H9 (cell line): ENCODE measurements around the gene P2RY8. TPM values are rescaled to one million over a fixed set of nuclear protein-coding genes. Genes with fewer than 3 reads are reported as not detected.
A peak's percentile ranks its signal among the peaks of the same experiment; 100 is the strongest.
"Not testable (repeated sequence)": the region's sequence is repeated elsewhere in the genome, so short reads cannot be mapped to it uniquely, and the experiment has no call there.

Source experiments
- DNase-seq: peaks from one replicate; pipeline ENCODE4 v3.0.0-alpha.2; 2017
- H2AFZ ChIP-seq: one replicate; pipeline ENCODE4 v1.6.1; 2013; ENCODE audit warnings: mild to moderate bottlenecking, low read length, control low read depth, moderate library complexity
- H2AK5ac ChIP-seq: 2 replicates; pipeline ENCODE4 v1.6.1; 2013; ENCODE audit warnings: low read length, control low read depth, mixed read lengths; ENCODE audit not compliant: insufficient read length
- H2BK120ac ChIP-seq: one replicate; pipeline ENCODE4 v1.6.1; 2013; ENCODE audit warnings: low read depth, mild to moderate bottlenecking, low read length, control low read depth, inconsistent platforms; ENCODE audit not compliant: poor library complexity, severe bottlenecking
- H2BK12ac ChIP-seq: 2 replicates; pipeline ENCODE4 v1.6.1; 2013; ENCODE audit warnings: low read length, control low read depth, mixed read lengths, low read depth; ENCODE audit not compliant: insufficient read length
- H2BK15ac ChIP-seq: 2 replicates; pipeline ENCODE4 v1.6.1; 2013; ENCODE audit warnings: low read depth, low read length, control low read depth
- H2BK20ac ChIP-seq: one replicate; pipeline ENCODE4 v1.6.1; 2013; ENCODE audit warnings: low read depth, mild to moderate bottlenecking, low read length, control low read depth, inconsistent platforms; ENCODE audit not compliant: poor library complexity, severe bottlenecking
- H2BK5ac ChIP-seq: 2 replicates; pipeline ENCODE4 v1.6.1; 2013; ENCODE audit warnings: low read length, control low read depth, mixed read lengths; ENCODE audit not compliant: insufficient read length
- H3K14ac ChIP-seq: 2 replicates; pipeline ENCODE4 v1.6.1; 2013; ENCODE audit warnings: low read length, control low read depth; ENCODE audit not compliant: insufficient read depth
- H3K18ac ChIP-seq: 2 replicates; pipeline ENCODE4 v1.6.1; 2013; ENCODE audit warnings: low read depth, mild to moderate bottlenecking, mixed read lengths, low read length, control low read depth; ENCODE audit not compliant: insufficient read length
- H3K23ac ChIP-seq: 2 replicates; pipeline ENCODE4 v1.6.1; 2013; ENCODE audit warnings: low read length, control low read depth, mixed read lengths, low read depth; ENCODE audit not compliant: insufficient read length
- H3K23me2 ChIP-seq: 2 replicates; pipeline ENCODE4 v1.6.1; 2013; ENCODE audit warnings: low read depth, mild to moderate bottlenecking, mixed read lengths, low read length, control low read depth; ENCODE audit not compliant: insufficient read length, poor library complexity, severe bottlenecking
- H3K27ac ChIP-seq: 2 replicates; pipeline ENCODE4 v1.5.1; 2013; ENCODE audit warnings: low read length, control low read depth, mixed read lengths, low read depth; ENCODE audit not compliant: insufficient read length
- H3K27me3 ChIP-seq: 2 replicates; pipeline ENCODE4 v1.6.1; 2013; ENCODE audit warnings: low read length, control low read depth, inconsistent platforms; ENCODE audit not compliant: insufficient read depth
- H3K4ac ChIP-seq: 2 replicates; pipeline ENCODE4 v1.6.1; 2013; ENCODE audit warnings: low read depth, mild to moderate bottlenecking, control low read depth, inconsistent platforms, low read length, moderate library complexity
- H3K4me1 ChIP-seq: 2 replicates; pipeline ENCODE4 v1.6.1; 2013; ENCODE audit warnings: low read length, control low read depth, inconsistent platforms; ENCODE audit not compliant: insufficient read depth
- H3K4me2 ChIP-seq: 2 replicates; pipeline ENCODE4 v1.6.1; 2013; ENCODE audit warnings: low read length, control low read depth, mixed read lengths; ENCODE audit not compliant: insufficient read length, insufficient read depth
- H3K56ac ChIP-seq: 2 replicates; pipeline ENCODE4 v1.6.1; 2013; ENCODE audit warnings: low read depth, mild to moderate bottlenecking, mixed read lengths, low read length, control low read depth; ENCODE audit not compliant: insufficient read length
- H3K79me1 ChIP-seq: 2 replicates; pipeline ENCODE4 v1.6.1; 2013; ENCODE audit warnings: low read depth, mild to moderate bottlenecking, moderate library complexity, low read length, control low read depth, inconsistent platforms; ENCODE audit not compliant: insufficient read depth, poor library complexity, severe bottlenecking
- H3K79me2 ChIP-seq: 2 replicates; pipeline ENCODE4 v1.6.1; 2013; ENCODE audit warnings: low read length, control low read depth, inconsistent platforms; ENCODE audit not compliant: insufficient read depth
- H3K9ac ChIP-seq: 2 replicates; pipeline ENCODE4 v1.6.1; 2013; ENCODE audit warnings: low read length, control low read depth, mixed read lengths; ENCODE audit not compliant: insufficient read length; ENCODE audit errors: extremely low read depth
- H3K9me3 ChIP-seq: one replicate; pipeline ENCODE4 v1.6.1; 2013; ENCODE audit warnings: low read depth, low read length, inconsistent platforms; ENCODE audit not compliant: control insufficient read depth
- H3T11ph ChIP-seq: one replicate; pipeline ENCODE4 v1.6.1; 2013; ENCODE audit warnings: mild to moderate bottlenecking, low read length, control low read depth, inconsistent platforms
- H4K20me1 ChIP-seq: one replicate; pipeline ENCODE4 v1.6.1; 2013; ENCODE audit not compliant: control insufficient read depth, insufficient read length, insufficient read depth
- H4K5ac ChIP-seq: 2 replicates; pipeline ENCODE4 v1.6.1; 2013; ENCODE audit warnings: low read depth, mild to moderate bottlenecking, mixed read lengths, low read length, control low read depth; ENCODE audit not compliant: insufficient read length
- H4K8ac ChIP-seq: replicated peaks from 2 replicates; pipeline ENCODE4 v1.6.1; 2013; ENCODE audit warnings: low read length, control low read depth, mixed read lengths, low read depth; ENCODE audit not compliant: insufficient read length
- H4K91ac ChIP-seq: 2 replicates; pipeline ENCODE4 v1.6.1; 2013; ENCODE audit warnings: low read depth, mild to moderate bottlenecking, moderate library complexity, mixed read lengths, low read length, control low read depth; ENCODE audit not compliant: insufficient read length
- H3K27ac Mint-ChIP-seq, 3 experiments: 2 replicates in 2 of 3; 3 replicates in 1 of 3; pipeline ENCODE4 v1.8.0; 2020 to 2021; ENCODE audit warnings: mixed read lengths in 3 of 3, mild to moderate bottlenecking in 1 of 3, moderate library complexity in 1 of 3
- H3K27me3 Mint-ChIP-seq: 2 replicates; pipeline ENCODE4 v1.8.0; 2021; ENCODE audit warnings: low read depth, mild to moderate bottlenecking, moderate library complexity, mixed read lengths
- H3K36me3 Mint-ChIP-seq, 3 experiments: 2 replicates in 2 of 3; 3 replicates in 1 of 3; pipeline ENCODE4 v1.8.0; 2020 to 2021; ENCODE audit warnings: low read depth in 3 of 3, mixed read lengths in 3 of 3; ENCODE audit not compliant: insufficient read depth in 1 of 3
- H3K4me1 Mint-ChIP-seq, 2 experiments: 2 replicates each; pipeline ENCODE4 v1.8.0; 2020; ENCODE audit warnings: mixed read lengths in 2 of 2
- H3K4me3 Mint-ChIP-seq, 2 experiments: 2 replicates in 1 of 2; 3 replicates in 1 of 2; pipeline ENCODE4 v1.8.0; 2020 to 2021; ENCODE audit warnings: mild to moderate bottlenecking in 2 of 2, mixed read lengths in 2 of 2, moderate library complexity in 1 of 2
- H3K9me3 Mint-ChIP-seq, 2 experiments: 2 replicates in 1 of 2; 3 replicates in 1 of 2; pipeline ENCODE4 v1.8.0; 2020; ENCODE audit warnings: mild to moderate bottlenecking in 2 of 2, mixed read lengths in 2 of 2, moderate library complexity in 1 of 2
- WGBS: extraction: QIAGEN DNeasy Blood & Tissue Kit; methylation state at CpG from one replicate; pipeline ENCODE4 v1.1.7; 2013; ENCODE audit warnings: missing lambda C conversion rate, low lambda C conversion rate, mixed read lengths; ENCODE audit not compliant: insufficient read length; ENCODE audit errors: extremely low coverage; 5-methylcytosine and 5-hydroxymethylcytosine counted together
- total RNA-seq: library from RNA; stranded (reverse); gene quantifications from 2 replicates; pipeline ENCODE4 v1.2.1, GENCODE V29; 2021
- TF ChIP-seq, protein P1 (sequence below): fragments of 200-600 bp; sonication (generic); conservative IDR thresholded peaks from 3 replicates; pipeline ENCODE4 v1.8.0; 2021; ENCODE audit warnings: antibody characterized with exemption, mild to moderate bottlenecking

The P2RY8 gene
- total RNA-seq, 1 experiment from 2014 or later, result not detected

DNA sequence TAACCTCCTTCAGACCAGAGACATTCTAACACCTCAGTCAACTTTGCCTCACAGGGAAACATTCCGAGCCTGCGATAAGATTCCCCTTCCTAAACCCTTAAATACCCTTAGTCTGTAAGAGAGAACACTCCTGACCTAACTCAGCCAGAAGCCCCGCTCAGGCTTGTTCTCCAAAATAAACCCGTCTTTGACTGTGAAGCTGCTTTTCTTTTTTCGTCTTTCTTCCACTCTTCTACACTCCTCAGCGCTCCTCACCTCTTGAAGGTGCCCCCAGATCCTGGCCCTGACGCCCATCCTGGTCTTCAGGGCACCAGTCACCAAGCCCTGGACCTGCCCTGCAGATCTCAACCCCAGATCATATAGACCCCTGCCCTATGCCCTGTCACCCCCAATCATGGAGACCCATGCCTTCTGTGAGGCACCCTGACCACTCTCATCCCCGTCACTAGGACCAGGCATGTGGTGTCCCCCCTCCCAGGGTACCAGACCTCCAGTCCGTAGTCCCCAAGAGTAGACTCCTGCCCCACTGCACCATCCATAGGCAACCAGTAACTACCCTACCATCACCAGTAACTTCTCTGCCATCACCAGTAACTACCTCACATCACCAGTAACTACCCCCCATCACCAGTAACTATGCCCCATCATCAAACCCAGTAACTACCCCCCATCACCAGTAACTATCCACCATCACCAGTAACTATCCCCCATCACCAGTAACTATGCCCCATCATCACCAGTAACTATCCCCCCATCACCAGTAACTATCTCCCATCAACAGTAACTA, 87.8 kb downstream of the P2RY8 start:
- peaks cover 11% of the 10 kb centered on the region for H3K79me1 ChIP-seq
- Mint-ChIP-seq H3K9me3 (peaks cover 45 to 47% of the 10 kb centered on the region in 2 experiments), H3K4me1 (0 out of 4 replicates have a peak, but pooled peaks cover 0 to 2% of the 10 kb centered on the region in 2 experiments), H3K27me3 (no peaks in the 10 kb centered on the region; the same call in none of the 2 replicates), H3K36me3 (peaks cover 56 to 61% (median 57%) of the 10 kb centered on the region in 3 experiments), H3K27ac (no peak overlapping the region), H3K4me3 (peak overlapping the region in 1 of 2 experiments; percentile 12; a peak in 1 of 5 replicates)
- no peak overlapping the region for H3K23ac ChIP-seq
- H4K5ac ChIP-seq, result no peak overlapping the region
- no peak overlapping the region for H2BK12ac ChIP-seq
- no peak overlapping the region for H3K9ac ChIP-seq
- no peak overlapping the region for H4K91ac ChIP-seq
- no peak overlapping the region for H2AK5ac ChIP-seq
- no peak overlapping the region for H2BK120ac ChIP-seq
- WGBS, result no CpG with 5 or more reads among the region's 9 CpGs
- H3K4me2 ChIP-seq, result no peak overlapping the region
- H3K14ac ChIP-seq, result no peak overlapping the region
- H2BK15ac ChIP-seq, result no peak overlapping the region
- H3K18ac ChIP-seq, result no peak overlapping the region
- no peaks in the 10 kb centered on the region for H3K23me2 ChIP-seq
- peaks cover 13% of the 10 kb centered on the region for H3K9me3 ChIP-seq
- no peaks in the 10 kb centered on the region for H4K20me1 ChIP-seq
- TF ChIP-seq, protein P1, sequence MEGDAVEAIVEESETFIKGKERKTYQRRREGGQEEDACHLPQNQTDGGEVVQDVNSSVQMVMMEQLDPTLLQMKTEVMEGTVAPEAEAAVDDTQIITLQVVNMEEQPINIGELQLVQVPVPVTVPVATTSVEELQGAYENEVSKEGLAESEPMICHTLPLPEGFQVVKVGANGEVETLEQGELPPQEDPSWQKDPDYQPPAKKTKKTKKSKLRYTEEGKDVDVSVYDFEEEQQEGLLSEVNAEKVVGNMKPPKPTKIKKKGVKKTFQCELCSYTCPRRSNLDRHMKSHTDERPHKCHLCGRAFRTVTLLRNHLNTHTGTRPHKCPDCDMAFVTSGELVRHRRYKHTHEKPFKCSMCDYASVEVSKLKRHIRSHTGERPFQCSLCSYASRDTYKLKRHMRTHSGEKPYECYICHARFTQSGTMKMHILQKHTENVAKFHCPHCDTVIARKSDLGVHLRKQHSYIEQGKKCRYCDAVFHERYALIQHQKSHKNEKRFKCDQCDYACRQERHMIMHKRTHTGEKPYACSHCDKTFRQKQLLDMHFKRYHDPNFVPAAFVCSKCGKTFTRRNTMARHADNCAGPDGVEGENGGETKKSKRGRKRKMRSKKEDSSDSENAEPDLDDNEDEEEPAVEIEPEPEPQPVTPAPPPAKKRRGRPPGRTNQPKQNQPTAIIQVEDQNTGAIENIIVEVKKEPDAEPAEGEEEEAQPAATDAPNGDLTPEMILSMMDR, result no peak
- no peak overlapping the region for H2BK20ac ChIP-seq
- no peak overlapping the region for H2AFZ ChIP-seq
- no peak overlapping the region for H2BK5ac ChIP-seq
- H3T11ph ChIP-seq, result no peak overlapping the region
- H3K79me2 ChIP-seq, result peaks cover 27% of the 10 kb centered on the region; the same call in 1 of the 2 replicates
- DNase-seq, result peak; percentile 20
- no peaks in the 10 kb centered on the region for H3K27me3 ChIP-seq
- H3K27ac ChIP-seq, result no peak overlapping the region
- no peak overlapping the region for H3K4ac ChIP-seq
- no peaks in the 10 kb centered on the region for H3K4me1 ChIP-seq
- H4K8ac ChIP-seq, result no peak overlapping the region
- no peak overlapping the region for H3K56ac ChIP-seq

- H3K9me3 Mint-ChIP-seq, result peaks cover 50 to 51% of the 10 kb centered on the region in 2 experiments
- H3K27me3 ChIP-seq, H3K27ac Mint-ChIP-seq, H3K23ac ChIP-seq, H2BK15ac ChIP-seq, H2BK120ac ChIP-seq, H3K4ac ChIP-seq, H3K9ac ChIP-seq, H4K8ac ChIP-seq, H3K23me2 ChIP-seq, H2AK5ac ChIP-seq, H4K5ac ChIP-seq, H3K4me1 ChIP-seq, H3K4me3 Mint-ChIP-seq, H3T11ph ChIP-seq, H3K27me3 Mint-ChIP-seq, H3K27ac ChIP-seq, H2BK20ac ChIP-seq, H2AFZ ChIP-seq, H4K20me1 ChIP-seq, H3K14ac ChIP-seq, H4K91ac ChIP-seq, H2BK12ac ChIP-seq, H3K4me2 ChIP-seq, H3K4me1 Mint-ChIP-seq, H2BK5ac ChIP-seq, H3K18ac ChIP-seq: not testable (repeated sequence)
- DNase-seq, result peak; percentile 11
- peaks cover 11% of the 10 kb centered on the region for H3K79me1 ChIP-seq
- no CpG with 5 or more reads among the region's 5 CpGs for WGBS
- H3K9me3 ChIP-seq, result peaks cover 13% of the 10 kb centered on the region
- peaks cover 29% of the 10 kb centered on the region; the same call in 1 of the 2 replicates for H3K79me2 ChIP-seq
- H3K56ac ChIP-seq, result peak overlapping the region; percentile 44
- peaks cover 61 to 67% (median 63%) of the 10 kb centered on the region in 3 experiments for H3K36me3 Mint-ChIP-seq
Measured at GRCh38 chrX:1448573-1449001, 88.4 kb downstream of the P2RY8 start.
